Loucy (cell line): ENCODE results near the gene NEO1.

ENCODE experiments used
- H2AFZ ChIP-seq: fragments of 200-600 bp; sonication (generic); 2 replicates; pipeline ENCODE4 v1.6.0; 2016; ENCODE audit warnings: antibody characterized with exemption, mild to moderate bottlenecking, low read length, moderate library complexity
- H3F3A ChIP-seq: fragments of 200-600 bp; 2 replicates; pipeline ENCODE4 v1.6.0; 2016; ENCODE audit warnings: antibody characterized with exemption, low read depth, mild to moderate bottlenecking
- H3K27me3 ChIP-seq: fragments of 200-600 bp; sonication (generic); 2 replicates; pipeline ENCODE4 v1.6.1; 2014; ENCODE audit warnings: low read length, mild to moderate bottlenecking; ENCODE audit not compliant: insufficient read depth, poor library complexity, severe bottlenecking
- H3K36me3 ChIP-seq: fragments of 200-600 bp; sonication (generic); 2 replicates; pipeline ENCODE4 v1.6.1; 2016; ENCODE audit warnings: low read length; ENCODE audit not compliant: insufficient read depth
- H3K4me1 ChIP-seq: fragments of 200-600 bp; sonication (generic); 2 replicates; pipeline ENCODE4 v1.5.1; 2014; ENCODE audit warnings: low read length, mild to moderate bottlenecking; ENCODE audit not compliant: insufficient read depth, poor library complexity, severe bottlenecking
- H3K4me2 ChIP-seq: fragments of 200-600 bp; sonication (generic); 2 replicates; pipeline ENCODE4 v1.6.0; 2014; ENCODE audit warnings: antibody characterized with exemption, low read length, low read depth, mild to moderate bottlenecking; ENCODE audit not compliant: poor library complexity, severe bottlenecking
- H3K4me3 ChIP-seq: fragments of 200-600 bp; sonication (generic); 2 replicates; pipeline ENCODE4 v1.5.1; 2014; ENCODE audit warnings: low read length, mild to moderate bottlenecking, mixed read lengths; ENCODE audit not compliant: poor library complexity, severe bottlenecking
- H3K79me2 ChIP-seq: fragments of 200-600 bp; sonication (generic); 2 replicates; pipeline ENCODE4 v1.6.1; 2014; ENCODE audit warnings: low read length; ENCODE audit not compliant: insufficient read depth
- H3K9ac ChIP-seq: fragments of 200-600 bp; sonication (generic); 2 replicates; pipeline ENCODE4 v1.6.0; 2014; ENCODE audit warnings: mild to moderate bottlenecking, low read depth, low read length, moderate library complexity; ENCODE audit not compliant: poor library complexity, severe bottlenecking
- H3K9me2 ChIP-seq: fragments of 200-600 bp; sonication (generic); replicated peaks from 2 replicates; pipeline ENCODE4 v1.6.1; 2016; ENCODE audit warnings: low read depth, low read length, mixed read lengths
- H3K9me3 ChIP-seq: fragments of 200-600 bp; sonication (generic); 2 replicates; pipeline ENCODE4 v1.6.1; 2014; ENCODE audit warnings: mild to moderate bottlenecking, antibody characterized with exemption, low read length, low read depth; ENCODE audit not compliant: insufficient read depth
- H4K20me1 ChIP-seq: fragments of 200-600 bp; sonication (generic); 2 replicates; pipeline ENCODE4 v1.6.0; 2014; ENCODE audit warnings: antibody characterized with exemption, low read length, mild to moderate bottlenecking; ENCODE audit not compliant: insufficient read depth, poor library complexity, severe bottlenecking
- EZH2phosphoT487 ChIP-seq: fragments of 200-600 bp; IDR thresholded peaks from 2 replicates; pipeline ENCODE4 v1.6.1; 2018; ENCODE audit warnings: antibody characterized with exemption, mild to moderate bottlenecking, moderate library complexity, borderline replicate concordance
- TF ChIP-seq, protein P1 (sequence below): fragments of 200-600 bp; sonication (generic); conservative IDR thresholded peaks from 2 replicates; pipeline ENCODE4 v1.5.1; 2014; ENCODE audit warnings: mild to moderate bottlenecking, antibody characterized with exemption, low read length

NEO1 gene

GRCh38 chr15:73328981-73329380 lies 276.7 kb downstream of the NEO1 start:
- TF ChIP-seq EZH2phosphoT487, result no peak
- TF ChIP-seq, protein P1, sequence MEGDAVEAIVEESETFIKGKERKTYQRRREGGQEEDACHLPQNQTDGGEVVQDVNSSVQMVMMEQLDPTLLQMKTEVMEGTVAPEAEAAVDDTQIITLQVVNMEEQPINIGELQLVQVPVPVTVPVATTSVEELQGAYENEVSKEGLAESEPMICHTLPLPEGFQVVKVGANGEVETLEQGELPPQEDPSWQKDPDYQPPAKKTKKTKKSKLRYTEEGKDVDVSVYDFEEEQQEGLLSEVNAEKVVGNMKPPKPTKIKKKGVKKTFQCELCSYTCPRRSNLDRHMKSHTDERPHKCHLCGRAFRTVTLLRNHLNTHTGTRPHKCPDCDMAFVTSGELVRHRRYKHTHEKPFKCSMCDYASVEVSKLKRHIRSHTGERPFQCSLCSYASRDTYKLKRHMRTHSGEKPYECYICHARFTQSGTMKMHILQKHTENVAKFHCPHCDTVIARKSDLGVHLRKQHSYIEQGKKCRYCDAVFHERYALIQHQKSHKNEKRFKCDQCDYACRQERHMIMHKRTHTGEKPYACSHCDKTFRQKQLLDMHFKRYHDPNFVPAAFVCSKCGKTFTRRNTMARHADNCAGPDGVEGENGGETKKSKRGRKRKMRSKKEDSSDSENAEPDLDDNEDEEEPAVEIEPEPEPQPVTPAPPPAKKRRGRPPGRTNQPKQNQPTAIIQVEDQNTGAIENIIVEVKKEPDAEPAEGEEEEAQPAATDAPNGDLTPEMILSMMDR, result no peak
- Histone ChIP-seq H3K4me2 (no peak overlapping the region), H3K9me2 (no peaks in the 10 kb centered on the region), H3K36me3 (no peaks in the 10 kb centered on the region), H4K20me1 (no peaks in the 10 kb centered on the region), H3K27me3 (no peaks in the 10 kb centered on the region), H2AFZ (no peak overlapping the region), H3F3A (no peaks in the 10 kb centered on the region), H3K9me3 (no peaks in the 10 kb centered on the region), H3K4me3 (no peak overlapping the region), H3K9ac (no peak overlapping the region), H3K4me1 (no peaks in the 10 kb centered on the region), H3K79me2 (no peaks in the 10 kb centered on the region)

DNA sequence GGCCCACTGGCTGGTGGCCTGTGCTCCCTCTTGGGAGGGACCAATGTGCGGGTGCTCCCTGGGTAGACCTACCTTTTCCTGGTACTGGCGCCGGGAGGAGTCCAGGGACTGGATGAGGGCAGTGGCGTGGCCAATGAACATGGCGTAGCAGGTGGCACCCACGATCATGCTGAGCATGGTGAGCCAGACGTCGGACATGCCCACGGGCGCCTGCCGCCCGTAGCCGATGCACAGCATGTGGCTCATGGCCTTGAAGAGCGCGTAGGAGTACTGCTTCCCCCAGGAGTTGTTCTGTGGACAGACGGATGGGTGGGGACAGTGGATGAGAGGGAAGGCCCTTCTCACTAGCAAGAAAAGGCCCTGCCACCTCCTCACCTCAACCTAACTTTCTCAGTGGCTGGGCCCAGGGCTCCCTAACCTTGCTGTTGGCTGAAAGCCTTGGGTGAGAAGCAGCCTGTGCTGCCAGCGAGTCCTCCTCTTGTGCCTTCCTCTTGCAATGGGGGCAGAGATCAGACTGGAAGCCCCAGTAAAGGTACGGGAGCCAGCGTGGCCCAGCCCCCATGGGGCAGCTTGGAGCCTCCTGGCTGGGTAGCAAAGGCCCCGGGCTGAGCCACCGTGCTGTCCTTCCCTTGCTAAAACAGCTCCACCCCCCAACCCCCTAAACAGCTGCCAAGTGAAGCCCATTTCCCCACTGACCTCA lies 277.4 kb downstream of the NEO1 start:
- Histone ChIP-seq H3K36me3 (no peaks in the 10 kb centered on the region), H3K4me1 (no peaks in the 10 kb centered on the region), H3K9me2 (no peaks in the 10 kb centered on the region), H3K27me3 (no peaks in the 10 kb centered on the region), H4K20me1 (no peaks in the 10 kb centered on the region), H3K4me2 (no peak overlapping the region), H3K9me3 (no peaks in the 10 kb centered on the region), H2AFZ (no peak overlapping the region), H3K9ac (no peak overlapping the region), H3K4me3 (no peak overlapping the region), H3K79me2 (no peaks in the 10 kb centered on the region), H3F3A (no peaks in the 10 kb centered on the region)
- TF ChIP-seq, protein P1, result no peak
- no peak for TF ChIP-seq EZH2phosphoT487

DNA sequence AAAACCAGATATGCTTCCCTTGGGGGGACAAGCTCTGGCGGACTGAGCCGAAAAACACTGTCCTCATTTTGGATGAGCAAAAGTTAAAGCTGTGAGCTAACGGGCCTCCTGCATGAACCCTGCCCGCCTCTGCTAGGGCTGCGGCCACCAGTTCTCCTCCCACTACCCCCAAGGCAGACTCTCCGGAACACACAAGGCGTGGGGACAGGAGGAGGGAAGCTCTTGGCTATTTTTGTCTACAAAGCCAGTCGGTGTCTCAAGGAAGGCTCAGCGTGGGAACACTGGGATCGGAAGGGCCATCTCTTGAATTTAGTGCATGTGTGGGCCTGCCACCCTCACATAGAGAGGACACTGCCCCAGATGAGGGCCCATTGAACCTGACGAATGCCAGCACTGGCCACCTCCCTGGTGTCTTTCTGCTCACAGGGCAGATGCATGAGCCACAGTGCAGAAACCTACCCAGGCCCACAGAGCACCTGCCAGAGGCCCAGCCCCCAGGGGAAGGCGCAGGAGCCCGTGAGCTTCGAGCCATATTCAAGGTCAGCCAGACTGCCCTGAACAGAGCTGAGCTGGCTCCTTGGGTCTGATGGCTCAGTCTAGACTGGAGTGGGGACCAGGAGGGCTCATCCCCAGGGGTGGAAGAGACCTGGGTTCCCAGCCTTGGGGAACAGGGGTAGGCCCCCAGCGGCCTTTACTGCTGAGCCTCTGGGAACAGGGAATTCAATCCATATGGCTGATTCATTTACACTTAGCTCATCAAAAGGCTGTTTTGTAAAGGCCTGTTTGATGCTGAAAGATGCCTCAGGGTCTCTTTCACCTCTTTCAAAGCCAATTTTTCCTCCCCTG lies 278.2 kb downstream of the NEO1 start:
- H3K4me2 ChIP-seq, result no peak overlapping the region
- H3K27me3 ChIP-seq, result no peaks in the 10 kb centered on the region
- H3K36me3 ChIP-seq, result no peaks in the 10 kb centered on the region
- H3K9me3 ChIP-seq, result no peaks in the 10 kb centered on the region
- no peak overlapping the region for H3K9ac ChIP-seq
- H3K79me2 ChIP-seq, result no peaks in the 10 kb centered on the region
- H3K9me2 ChIP-seq, result no peaks in the 10 kb centered on the region
- no peak overlapping the region for H3K4me3 ChIP-seq
- no peaks in the 10 kb centered on the region for H4K20me1 ChIP-seq
- no peak overlapping the region for H2AFZ ChIP-seq
- TF ChIP-seq EZH2phosphoT487, result no peak
- TF ChIP-seq, protein P1, result no peak
- H3K4me1 ChIP-seq, result no peaks in the 10 kb centered on the region
- no peaks in the 10 kb centered on the region for H3F3A ChIP-seq
